Osteocyte (in vitro differentiated cells): ENCODE measurements around the gene CCN5. TPM values are rescaled to one million over a fixed set of nuclear protein-coding genes. Genes with fewer than 3 reads are reported as not detected.

Experiments used
- DNase-seq: peaks from one replicate; pipeline ENCODE4 v3.0.0; 2021; ENCODE audit warnings: mixed read lengths; ENCODE audit not compliant: unreplicated experiment; ENCODE audit errors: extremely low spot score
- H3K27ac Mint-ChIP-seq: one replicate; pipeline ENCODE4 v1.8.0; 2021; ENCODE audit warnings: mild to moderate bottlenecking, mixed read lengths; ENCODE audit not compliant: unreplicated experiment
- H3K27me3 Mint-ChIP-seq: one replicate; pipeline ENCODE4 v1.8.0; 2021; ENCODE audit warnings: mixed read lengths; ENCODE audit not compliant: unreplicated experiment
- H3K36me3 Mint-ChIP-seq: one replicate; pipeline ENCODE4 v1.8.0; 2021; ENCODE audit warnings: mixed read lengths; ENCODE audit not compliant: unreplicated experiment
- H3K4me1 Mint-ChIP-seq: one replicate; pipeline ENCODE4 v1.8.0; 2021; ENCODE audit warnings: mixed read lengths; ENCODE audit not compliant: unreplicated experiment
- H3K4me3 Mint-ChIP-seq: one replicate; pipeline ENCODE4 v1.8.0; 2021; ENCODE audit warnings: mild to moderate bottlenecking, moderate library complexity, mixed read lengths; ENCODE audit not compliant: unreplicated experiment
- H3K9me3 Mint-ChIP-seq: one replicate; pipeline ENCODE4 v1.8.0; 2021; ENCODE audit warnings: mixed read lengths; ENCODE audit not compliant: unreplicated experiment
- CTCF ChIP-seq: fragments of 200-600 bp; sonication (generic); IDR thresholded peaks from 2 replicates; pipeline ENCODE4 v1.5.0; 2021; ENCODE audit warnings: antibody characterized with exemption, mild to moderate bottlenecking, moderate library complexity
- total RNA-seq: library from RNA; stranded (reverse); gene quantifications from 2 replicates; pipeline ENCODE4 v1.2.1, GENCODE V29; 2021

Gene CCN5
- total RNA-seq, 1 donor from 2014 or later, result 18.2 TPM

GRCh38 chr20:44704551-44704971 is 10.6 kb upstream of the CCN5 start:
- no peaks in the 10 kb centered on the region for H3K36me3 Mint-ChIP-seq
- no peak for TF ChIP-seq CTCF
- H3K9me3 Mint-ChIP-seq, result no peaks in the 10 kb centered on the region
- peak overlapping the region; percentile 96 for H3K27ac Mint-ChIP-seq
- H3K4me3 Mint-ChIP-seq, result no peak overlapping the region
- no peaks in the 10 kb centered on the region for H3K27me3 Mint-ChIP-seq
- H3K4me1 Mint-ChIP-seq, result peaks cover 81% of the 10 kb centered on the region
- no peak for DNase-seq

DNA sequence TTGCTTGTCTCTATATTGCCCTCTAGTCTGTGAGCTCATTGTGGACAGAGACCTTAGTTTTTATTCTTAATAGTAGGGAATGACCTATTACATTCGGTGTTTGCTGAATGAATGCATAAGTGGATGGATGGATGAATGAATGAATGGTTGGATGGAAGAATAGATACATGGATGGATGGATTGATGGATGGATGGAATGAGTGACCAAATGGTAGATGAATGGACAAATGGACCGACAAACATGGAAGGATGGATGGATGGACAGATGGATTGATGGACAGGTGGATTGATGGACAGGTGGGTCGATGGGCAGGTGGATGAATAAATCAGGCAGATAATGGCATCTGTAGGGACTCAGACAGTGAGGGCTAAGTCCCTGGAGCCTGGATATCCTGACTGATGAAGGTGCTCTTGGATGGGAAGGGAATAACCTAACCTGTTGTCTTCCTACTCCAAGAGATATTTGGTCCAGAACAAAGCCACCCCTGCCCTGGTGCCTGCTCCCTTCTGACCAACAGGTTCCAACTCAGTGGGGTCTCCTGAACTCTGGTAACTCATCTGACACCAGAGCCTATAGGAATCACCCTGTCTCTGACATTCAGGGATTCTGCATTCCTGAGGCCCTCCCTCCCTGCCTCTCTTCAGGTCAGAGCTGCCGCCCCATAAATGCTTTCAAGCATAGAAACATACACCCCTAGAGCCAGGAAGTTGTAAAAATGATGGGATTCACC is 9.6 kb upstream of the CCN5 start:
- DNase-seq, result no peak
- Mint-ChIP-seq H3K4me1 (peaks cover 75% of the 10 kb centered on the region), H3K4me3 (no peak overlapping the region), H3K27me3 (no peaks in the 10 kb centered on the region), H3K27ac (peak overlapping the region; percentile 96), H3K9me3 (no peaks in the 10 kb centered on the region), H3K36me3 (no peaks in the 10 kb centered on the region)
- no peak for TF ChIP-seq CTCF

DNA sequence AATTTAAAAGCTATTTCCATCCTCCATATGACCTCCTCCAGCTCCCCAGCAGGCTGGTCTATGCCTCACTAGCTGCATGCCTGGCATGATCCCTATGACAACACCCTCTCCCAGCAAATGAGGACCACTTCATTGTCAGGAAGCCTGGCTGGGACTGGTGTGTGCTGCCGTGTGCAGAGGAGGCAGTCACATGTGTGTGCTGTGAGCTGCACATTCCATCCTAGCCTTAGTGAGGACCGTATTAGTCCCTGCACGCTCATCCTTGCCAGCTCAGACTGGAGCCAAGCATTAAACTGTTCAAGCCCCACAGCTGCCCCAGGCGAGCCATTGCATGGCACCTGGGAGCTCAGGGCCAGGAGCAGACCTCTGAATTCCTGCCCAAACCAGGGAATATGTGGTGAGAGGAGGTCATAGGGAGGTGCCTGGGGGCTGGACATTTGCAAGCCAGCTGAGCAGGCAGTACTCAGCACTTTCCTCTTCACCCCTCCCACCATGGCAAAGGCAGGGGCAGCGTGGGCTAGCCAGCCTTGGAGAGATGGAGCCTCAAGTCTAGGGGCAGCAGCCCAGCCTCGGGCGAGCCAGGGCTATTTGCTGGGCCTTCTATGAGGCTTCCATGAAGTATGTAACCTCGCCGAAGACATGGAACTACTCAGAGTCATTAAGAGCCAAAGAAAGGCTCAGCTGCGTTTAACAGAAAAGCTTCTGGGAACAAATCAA is 8.7 kb upstream of the CCN5 start:
- peak; percentile 91 for DNase-seq
- no peak overlapping the region for H3K4me3 Mint-ChIP-seq
- H3K9me3 Mint-ChIP-seq, result no peaks in the 10 kb centered on the region
- peaks cover 67% of the 10 kb centered on the region for H3K4me1 Mint-ChIP-seq
- no peaks in the 10 kb centered on the region for H3K36me3 Mint-ChIP-seq
- TF ChIP-seq CTCF, result no peak
- H3K27ac Mint-ChIP-seq, result peak overlapping the region; percentile 96
- H3K27me3 Mint-ChIP-seq, result no peaks in the 10 kb centered on the region

GRCh38 chr20:44707018-44707579 is 8.1 kb upstream of the CCN5 start:
- peaks cover 68% of the 10 kb centered on the region for H3K4me1 Mint-ChIP-seq
- no peak overlapping the region for H3K4me3 Mint-ChIP-seq
- DNase-seq, result no peak
- H3K9me3 Mint-ChIP-seq, result no peaks in the 10 kb centered on the region
- H3K27me3 Mint-ChIP-seq, result no peaks in the 10 kb centered on the region
- no peaks in the 10 kb centered on the region for H3K36me3 Mint-ChIP-seq
- TF ChIP-seq CTCF, result no peak
- peak overlapping the region; percentile 96 for H3K27ac Mint-ChIP-seq

GRCh38 chr20:44709380-44709779 is 5.8 kb upstream of the CCN5 start:
- no peak overlapping the region for H3K27ac Mint-ChIP-seq

More at GRCh38 chr20:44709380-44709779, 5.8 kb upstream of the CCN5 start:
- H3K27me3 Mint-ChIP-seq, result no peaks in the 10 kb centered on the region
- no peaks in the 10 kb centered on the region for H3K9me3 Mint-ChIP-seq
- H3K4me1 Mint-ChIP-seq, result peaks cover 68% of the 10 kb centered on the region
- no peak for TF ChIP-seq CTCF
- no peak for DNase-seq
- H3K4me3 Mint-ChIP-seq, result no peak overlapping the region
- H3K36me3 Mint-ChIP-seq, result peaks cover 2% of the 10 kb centered on the region
